Measurements from ENCODE around the gene UGT2B17.
"Not testable (repeated sequence)": the region's sequence is repeated elsewhere in the genome, so short reads cannot be mapped to it uniquely, and the experiment has no call there.

The UGT2B17 gene

DNA sequence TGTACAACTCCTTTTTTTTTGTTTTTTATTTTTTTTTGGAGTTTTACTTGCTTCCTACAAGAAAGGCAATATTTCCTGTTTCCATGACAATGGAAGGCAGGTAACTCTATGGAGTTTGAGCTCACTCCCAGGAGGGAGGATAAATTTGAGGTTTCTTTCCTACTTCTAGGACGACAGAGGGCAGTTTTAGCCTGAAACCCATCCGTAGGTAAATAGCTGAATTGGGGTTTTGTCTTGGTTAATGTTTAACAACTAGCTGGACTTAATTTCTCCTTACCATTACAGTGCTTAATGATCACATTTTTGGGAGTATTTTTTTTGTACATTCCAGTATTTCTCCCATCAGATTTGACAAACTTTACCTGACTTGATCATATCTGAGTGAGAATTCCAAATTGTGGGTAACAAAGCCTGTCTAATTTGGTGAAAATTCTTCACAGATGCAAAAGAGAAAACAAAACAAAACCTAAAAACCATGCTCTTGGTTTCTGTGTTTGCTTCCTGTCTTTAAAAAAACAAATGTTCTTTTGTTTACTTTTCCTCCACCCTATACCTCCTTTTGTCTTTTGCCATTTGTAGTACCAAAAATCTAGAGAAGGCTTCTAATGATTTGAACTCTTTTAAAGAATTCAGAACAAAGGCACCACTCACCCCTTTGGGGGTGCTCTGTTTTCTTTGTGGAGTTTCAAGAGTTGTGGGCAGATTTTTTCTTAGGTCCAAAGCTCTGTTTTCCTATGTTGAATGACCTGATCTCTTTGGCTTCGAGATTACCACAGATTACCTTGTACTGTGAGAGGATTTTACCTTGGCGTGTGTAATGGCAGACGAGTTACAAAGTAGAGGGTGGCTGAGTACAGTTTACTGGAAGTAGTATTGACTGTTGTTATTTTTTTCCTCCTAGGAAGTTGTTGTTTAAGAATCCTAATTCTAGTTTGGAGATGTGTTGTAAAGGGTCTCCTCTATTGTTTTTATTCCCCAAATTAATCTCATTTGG, 23.0 kb downstream of the UGT2B17 start:
- in situ Hi-C loops (cut with MboI; ENCODE audit: low sequenced_read_pairs); DNase-seq (ENCODE audit: low spot score in 2 of 2); H3K4me3 ChIP-seq: not testable (repeated sequence)

DNA sequence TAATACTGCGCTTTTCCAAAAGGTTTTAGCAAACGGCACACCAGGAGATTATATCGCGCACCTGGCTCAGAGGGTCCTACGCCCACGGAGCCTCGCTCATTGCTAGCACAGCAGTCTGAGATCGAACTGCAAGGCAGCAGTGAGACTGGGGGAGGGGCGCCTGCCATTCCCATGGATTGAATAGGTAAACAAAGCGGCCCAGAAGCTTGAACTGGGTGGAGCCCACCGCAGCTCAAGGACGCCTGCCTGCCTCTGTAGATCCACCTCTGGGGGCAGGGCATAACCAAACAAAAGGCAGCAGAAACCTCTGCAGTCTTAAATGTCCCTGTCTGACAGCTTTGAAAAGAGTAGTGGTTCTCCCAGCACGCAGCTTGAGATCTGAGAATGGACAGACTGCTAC, 33.4 kb downstream of the UGT2B17 start:
- DNase-seq (ENCODE audit: low spot score in 2 of 2); H3K4me3 ChIP-seq; in situ Hi-C loops (cut with MboI; ENCODE audit: low sequenced_read_pairs): not testable (repeated sequence)

More for the DNA sequence above, 23.0 kb downstream of the UGT2B17 start:
- H3K4me1 ChIP-seq; H3K36me3 ChIP-seq (replicated peaks); H3K9me3 ChIP-seq; H3K27me3 ChIP-seq (ENCODE audit: low read depth): not testable (repeated sequence)

DNA sequence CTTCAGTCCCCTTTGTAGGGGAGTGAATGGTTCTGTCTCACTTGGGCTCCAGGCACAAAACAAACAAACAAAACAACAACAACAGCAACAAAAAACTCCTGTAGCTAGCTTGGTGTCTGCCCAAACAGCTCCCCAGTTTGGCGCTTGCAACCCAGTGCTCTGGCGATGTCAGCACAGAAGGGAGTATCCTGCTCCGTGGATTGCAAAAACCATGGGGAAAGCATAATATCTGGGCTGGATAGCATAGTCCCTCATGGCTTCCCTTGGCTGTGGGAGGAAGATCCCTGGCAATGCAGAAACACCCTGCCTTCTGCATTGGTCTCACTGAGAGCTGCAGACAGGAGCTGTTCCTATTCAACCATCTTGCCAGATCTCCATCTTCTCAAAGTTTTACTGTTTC, 39.7 kb downstream of the UGT2B17 start:
- no peak for DNase-seq (ENCODE audit: low spot score in 2 of 2)
- Histone ChIP-seq H3K36me3 (replicated peaks) (no peaks in the 10 kb centered on the region), H3K4me3 (no peak overlapping the region), H3K9me3 (no peaks in the 10 kb centered on the region), H3K4me1 (no peaks in the 10 kb centered on the region), H3K27me3 (ENCODE audit: low read depth) (no peaks in the 10 kb centered on the region)
- in situ Hi-C loops (cut with MboI; ENCODE audit: low sequenced_read_pairs), result no loop called here

More for the DNA sequence above, 33.4 kb downstream of the UGT2B17 start:
- H3K9me3 ChIP-seq; H3K4me1 ChIP-seq; H3K27me3 ChIP-seq (ENCODE audit: low read depth); H3K36me3 ChIP-seq (replicated peaks): not testable (repeated sequence)

DNA sequence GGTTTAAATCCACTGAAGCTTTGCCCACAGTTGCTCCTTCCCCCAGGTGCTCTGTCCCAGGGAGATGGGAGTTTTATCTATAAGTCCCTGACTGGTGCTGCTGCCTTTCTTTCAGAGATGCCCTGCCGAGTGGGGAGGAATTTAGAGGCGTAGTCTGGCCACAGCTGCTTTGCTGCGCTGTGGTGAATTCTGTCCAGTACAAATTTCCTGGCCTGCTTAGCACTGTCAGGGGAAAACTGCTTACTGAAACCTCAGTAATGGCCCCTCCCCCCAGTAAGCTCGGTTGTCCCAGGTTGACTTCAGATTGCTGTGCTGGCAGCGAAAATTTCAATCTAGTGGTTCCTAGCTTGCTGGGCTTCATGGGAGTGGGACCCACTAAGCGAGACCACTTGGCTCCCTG, 40.1 kb downstream of the UGT2B17 start:
- in situ Hi-C loops (cut with MboI; ENCODE audit: low sequenced_read_pairs), result no loop called here
- no peaks in the 10 kb centered on the region for H3K9me3 ChIP-seq
- H3K4me1 ChIP-seq, result no peaks in the 10 kb centered on the region
- no peak overlapping the region for H3K4me3 ChIP-seq
- no peak for DNase-seq (ENCODE audit: low spot score in 2 of 2)
- H3K27me3 ChIP-seq (ENCODE audit: low read depth), result no peaks in the 10 kb centered on the region
- H3K36me3 ChIP-seq (replicated peaks), result no peaks in the 10 kb centered on the region

DNA sequence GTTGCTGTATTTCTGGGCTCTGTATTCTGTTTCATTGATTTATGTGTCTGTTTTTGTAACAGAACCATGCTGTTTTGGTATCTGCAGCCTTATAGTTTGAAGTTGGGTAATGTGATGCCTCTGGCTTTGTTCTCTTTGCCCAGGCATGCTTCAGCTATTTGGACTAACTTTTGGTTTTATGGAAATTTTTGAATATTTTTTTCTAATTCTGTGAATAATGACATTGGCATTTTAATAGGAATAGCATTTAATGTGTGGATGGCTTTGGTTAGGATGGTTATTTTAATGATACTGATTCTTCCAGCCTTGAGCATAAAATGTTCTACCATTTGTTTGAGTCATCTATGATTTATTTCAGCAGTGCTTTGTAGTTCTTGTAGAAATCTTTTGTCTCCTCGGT, 53.9 kb downstream of the UGT2B17 start:
- H3K4me1 ChIP-seq; H3K27me3 ChIP-seq (ENCODE audit: low read depth); H3K36me3 ChIP-seq (replicated peaks); DNase-seq (ENCODE audit: low spot score in 2 of 2); H3K9me3 ChIP-seq; H3K4me3 ChIP-seq; in situ Hi-C loops (cut with MboI; ENCODE audit: low sequenced_read_pairs): not testable (repeated sequence)

DNA sequence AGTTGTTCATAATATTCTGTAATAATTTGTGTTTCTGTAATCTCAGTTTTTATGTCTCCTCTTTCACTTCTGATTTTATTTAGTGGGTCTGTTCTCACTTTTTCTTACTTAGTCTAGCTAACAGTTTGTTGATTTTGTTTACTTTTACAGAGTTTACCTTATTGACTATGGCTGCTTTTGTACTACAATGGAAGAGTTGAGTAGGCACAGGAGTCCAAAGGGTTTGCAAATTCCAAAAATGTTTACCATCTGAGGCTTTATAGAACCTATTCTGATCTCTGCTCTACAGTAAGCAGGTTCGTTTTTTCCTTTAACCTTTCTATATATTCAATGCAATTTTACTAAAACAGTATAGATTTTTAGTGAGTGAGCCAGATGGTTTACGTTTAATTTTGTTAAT, 55.1 kb downstream of the UGT2B17 start:
- no peaks in the 10 kb centered on the region for H3K36me3 ChIP-seq (replicated peaks)
- in situ Hi-C loops (cut with MboI; ENCODE audit: low sequenced_read_pairs), result no loop called here

DNA sequence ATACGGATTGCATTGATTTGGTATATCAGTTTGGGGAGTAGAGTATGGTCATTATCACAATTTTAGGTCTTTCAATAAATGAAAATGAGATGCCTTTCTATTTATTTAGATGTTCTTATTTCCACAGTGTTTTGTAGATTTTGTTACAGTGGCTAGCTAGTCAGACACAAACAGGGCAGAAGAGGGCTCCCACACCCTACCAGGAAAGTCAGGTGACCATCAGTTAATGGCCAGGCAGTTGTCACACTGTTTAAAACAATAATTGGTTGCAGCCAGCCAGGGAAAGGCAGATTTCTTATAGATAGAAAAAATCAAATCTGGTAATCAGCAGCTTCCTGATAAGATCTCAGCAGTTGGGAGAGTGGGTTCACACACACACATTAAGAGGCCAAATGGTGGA, 57.2 kb downstream of the UGT2B17 start:
- no peaks in the 10 kb centered on the region for H3K4me1 ChIP-seq
- no peak for DNase-seq (ENCODE audit: low spot score in 2 of 2)
- H3K4me3 ChIP-seq, result no peak overlapping the region
- no peaks in the 10 kb centered on the region for H3K36me3 ChIP-seq (replicated peaks)
- no peaks in the 10 kb centered on the region for H3K9me3 ChIP-seq
- in situ Hi-C loops (cut with MboI; ENCODE audit: low sequenced_read_pairs), result no loop called here
- H3K27me3 ChIP-seq (ENCODE audit: low read depth), result no peaks in the 10 kb centered on the region

More for the DNA sequence above, 55.1 kb downstream of the UGT2B17 start:
- DNase-seq (ENCODE audit: low spot score in 2 of 2), result no peak
- H3K9me3 ChIP-seq, result no peaks in the 10 kb centered on the region
- H3K4me1 ChIP-seq, result no peaks in the 10 kb centered on the region
- H3K27me3 ChIP-seq (ENCODE audit: low read depth), result no peaks in the 10 kb centered on the region
- no peak overlapping the region for H3K4me3 ChIP-seq

DNA sequence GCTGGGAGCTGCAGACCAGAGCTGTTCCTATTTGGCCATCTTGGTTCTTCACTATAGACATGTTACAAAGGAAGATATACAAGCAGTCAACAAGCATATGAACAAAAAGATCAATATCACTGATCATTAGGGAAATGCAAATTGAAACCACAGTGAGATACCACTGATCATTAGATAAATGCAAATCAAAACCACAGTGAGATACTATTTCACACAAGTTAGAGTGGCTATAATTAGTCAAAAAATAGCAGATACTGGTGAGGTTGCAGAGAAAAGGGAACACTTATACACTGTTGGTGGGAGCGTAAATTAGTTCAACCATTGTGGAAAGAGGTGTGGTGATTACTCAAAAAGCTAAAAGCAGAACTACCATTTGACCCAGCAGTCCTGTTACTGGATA, 70.7 kb downstream of the UGT2B17 start:
- H3K9me3 ChIP-seq; H3K36me3 ChIP-seq (replicated peaks); DNase-seq (ENCODE audit: low spot score in 2 of 2); H3K4me3 ChIP-seq; in situ Hi-C loops (cut with MboI; ENCODE audit: low sequenced_read_pairs); H3K4me1 ChIP-seq; H3K27me3 ChIP-seq (ENCODE audit: low read depth): not testable (repeated sequence)

DNA sequence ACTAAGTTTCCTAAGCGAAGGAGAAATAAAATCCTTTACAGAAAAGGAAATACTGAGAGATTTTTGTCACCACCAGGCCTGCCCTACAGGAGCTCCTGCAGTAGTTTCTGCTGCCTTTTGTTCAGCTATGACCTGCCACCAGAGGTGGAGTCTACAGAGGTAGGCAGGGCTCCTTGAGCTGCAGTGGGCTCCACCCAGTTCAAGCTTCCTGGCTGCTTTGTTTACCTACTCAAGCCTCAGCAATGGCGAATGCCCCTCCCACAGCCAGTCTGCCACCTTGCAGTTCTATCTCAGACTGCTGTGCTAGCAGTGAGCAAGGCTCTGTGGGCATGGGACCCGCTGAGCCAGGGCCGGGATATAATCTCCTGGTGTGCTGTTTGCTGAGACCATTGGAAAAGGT, 71.3 kb downstream of the UGT2B17 start:
- H3K4me1 ChIP-seq; H3K4me3 ChIP-seq; H3K27me3 ChIP-seq (ENCODE audit: low read depth); H3K36me3 ChIP-seq (replicated peaks); in situ Hi-C loops (cut with MboI; ENCODE audit: low sequenced_read_pairs); DNase-seq (ENCODE audit: low spot score in 2 of 2); H3K9me3 ChIP-seq: not testable (repeated sequence)

DNA sequence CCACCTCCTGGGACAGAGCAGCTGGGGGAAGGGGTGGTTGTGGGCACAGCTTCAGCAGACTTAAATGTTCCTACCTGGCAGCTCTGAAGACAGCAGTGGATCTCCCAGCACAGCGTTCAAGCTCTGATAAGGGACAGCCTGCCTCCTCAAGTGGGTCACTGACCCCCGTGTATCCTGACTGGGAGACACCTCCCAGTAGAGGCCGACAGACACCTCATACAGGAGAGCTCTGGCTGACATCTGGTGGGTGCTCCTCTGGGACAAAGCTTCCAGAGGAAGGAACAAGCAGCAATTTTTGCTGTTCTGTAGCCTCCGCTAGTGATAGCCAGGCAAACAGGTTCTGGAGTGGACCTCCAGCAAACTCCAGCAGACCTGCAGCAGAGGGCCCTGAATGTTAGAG, 72.7 kb downstream of the UGT2B17 start:
- H3K9me3 ChIP-seq; H3K27me3 ChIP-seq (ENCODE audit: low read depth); H3K4me3 ChIP-seq; DNase-seq (ENCODE audit: low spot score in 2 of 2); H3K4me1 ChIP-seq; in situ Hi-C loops (cut with MboI; ENCODE audit: low sequenced_read_pairs); H3K36me3 ChIP-seq (replicated peaks): not testable (repeated sequence)

DNA sequence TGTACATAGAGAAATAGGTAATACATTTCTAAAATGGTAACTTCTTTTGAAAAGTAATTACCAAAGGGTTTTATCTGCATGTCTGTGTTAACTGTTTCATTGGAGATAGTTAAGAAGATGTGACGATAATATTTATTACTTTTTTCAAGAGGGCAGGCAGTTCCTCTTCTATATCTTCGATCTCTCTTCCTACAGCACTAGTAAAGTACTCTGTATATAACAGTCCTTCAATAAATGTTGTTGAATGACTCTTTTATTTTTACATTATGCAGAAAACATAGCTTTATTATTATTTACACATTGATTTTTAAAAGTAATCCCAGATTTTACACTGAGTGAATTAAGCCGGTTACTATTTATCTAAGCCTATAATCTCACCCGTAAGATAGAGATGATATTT, 77.1 kb downstream of the UGT2B17 start:
- no peaks in the 10 kb centered on the region for H3K27me3 ChIP-seq (ENCODE audit: low read depth)
- no peak overlapping the region for H3K4me3 ChIP-seq
- no peaks in the 10 kb centered on the region for H3K36me3 ChIP-seq (replicated peaks)
- no peak for DNase-seq (ENCODE audit: low spot score in 2 of 2)
- H3K9me3 ChIP-seq, result no peaks in the 10 kb centered on the region
- in situ Hi-C loops (cut with MboI; ENCODE audit: low sequenced_read_pairs), result no loop called here
- H3K4me1 ChIP-seq, result no peaks in the 10 kb centered on the region

DNA sequence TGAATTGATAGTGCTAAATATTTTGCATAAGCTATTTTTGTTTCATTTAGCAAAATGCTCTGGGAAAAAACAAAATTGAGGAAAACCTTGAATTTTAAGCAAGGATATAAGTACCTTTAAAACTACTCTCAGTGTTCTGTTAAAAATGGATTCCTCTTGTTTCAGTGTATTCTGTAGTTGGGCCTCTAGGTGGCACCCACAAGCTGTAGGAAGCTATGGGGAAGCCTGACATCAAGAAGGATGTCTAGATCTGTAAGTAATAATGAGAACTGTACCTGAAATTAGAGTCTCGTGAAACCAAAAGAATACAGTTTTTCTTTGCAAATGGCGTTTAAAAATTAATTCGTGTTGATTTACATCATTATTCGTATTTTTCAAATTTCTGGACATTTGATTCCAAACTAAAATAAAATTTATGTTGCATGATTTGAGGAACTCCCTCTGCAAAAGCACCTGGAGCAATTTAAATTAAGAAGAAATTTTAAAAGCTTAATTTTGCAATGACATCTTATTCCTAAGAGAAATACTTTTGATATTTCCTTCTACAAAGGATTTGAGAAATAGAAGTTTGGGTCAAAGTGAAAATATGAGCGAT, 77.6 kb downstream of the UGT2B17 start:
- Histone ChIP-seq H3K27me3 (ENCODE audit: low read depth) (no peaks in the 10 kb centered on the region), H3K9me3 (no peaks in the 10 kb centered on the region), H3K36me3 (replicated peaks) (no peaks in the 10 kb centered on the region), H3K4me3 (no peak overlapping the region), H3K4me1 (no peaks in the 10 kb centered on the region)
- in situ Hi-C loops (cut with MboI; ENCODE audit: low sequenced_read_pairs), result no loop called here
- DNase-seq (ENCODE audit: low spot score in 2 of 2), result peak; percentile 70 to 75

DNA sequence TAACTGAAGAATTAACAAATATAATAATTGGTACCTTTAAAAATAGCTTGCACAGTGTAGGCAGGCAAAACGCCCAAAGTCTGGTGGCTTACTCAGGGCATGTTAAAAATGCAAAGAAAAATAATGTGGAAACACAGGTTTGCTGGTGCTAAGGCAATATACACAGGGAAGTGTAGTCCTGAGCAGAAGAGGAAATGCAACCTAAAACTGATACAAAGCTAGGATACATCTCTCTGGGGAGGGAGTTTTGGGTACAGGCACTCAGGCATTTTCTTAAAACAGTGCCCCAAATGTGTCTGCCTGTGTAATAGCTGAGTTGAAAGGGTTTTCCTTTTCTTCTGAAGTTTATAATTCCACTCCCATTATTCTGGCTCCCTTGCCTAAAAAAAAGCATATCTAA, 81.4 kb downstream of the UGT2B17 start:
- no peaks in the 10 kb centered on the region for H3K36me3 ChIP-seq (replicated peaks)
- no peak overlapping the region for H3K4me3 ChIP-seq
- no peak for DNase-seq (ENCODE audit: low spot score in 2 of 2)
- H3K27me3 ChIP-seq (ENCODE audit: low read depth), result no peaks in the 10 kb centered on the region
- H3K9me3 ChIP-seq, result no peaks in the 10 kb centered on the region
- in situ Hi-C loops (cut with MboI; ENCODE audit: low sequenced_read_pairs), result no loop called here
- H3K4me1 ChIP-seq, result no peaks in the 10 kb centered on the region

DNA sequence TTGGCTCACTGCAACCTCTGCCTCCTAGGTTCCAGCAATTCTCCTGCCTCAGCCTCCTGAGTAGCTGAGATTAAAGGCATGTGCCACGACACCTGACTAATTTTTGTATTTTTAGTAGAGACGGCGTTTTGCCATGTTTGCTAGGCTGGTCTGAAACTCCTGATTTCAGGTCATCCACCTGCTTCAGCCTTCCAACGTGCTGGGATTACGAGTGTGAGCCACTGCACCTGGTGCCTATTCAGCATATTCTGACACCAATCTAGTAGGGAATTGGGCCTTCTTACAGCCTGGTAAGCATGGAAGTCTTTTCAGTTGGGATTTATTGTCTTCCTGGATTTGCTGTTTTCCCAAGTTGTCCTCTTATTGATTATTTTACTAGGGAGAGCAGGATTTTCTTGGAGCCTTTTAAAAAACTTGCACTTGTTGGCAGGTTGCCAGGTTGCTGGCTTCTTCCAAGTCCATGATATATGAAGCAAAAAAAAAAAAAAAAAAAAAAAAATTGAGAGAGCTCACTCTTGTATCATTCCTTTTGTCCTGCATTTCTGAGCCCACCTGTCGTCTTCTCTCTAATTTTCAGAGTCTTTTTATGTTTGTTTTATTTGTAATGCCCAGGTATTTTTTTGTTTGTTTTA, 85.2 kb downstream of the UGT2B17 start:
- H3K36me3 ChIP-seq (replicated peaks), result no peaks in the 10 kb centered on the region
- peak in 1 of 2 experiments; percentile 12 for DNase-seq (ENCODE audit: low spot score in 2 of 2)
- H3K27me3 ChIP-seq (ENCODE audit: low read depth), result no peaks in the 10 kb centered on the region
- no peak overlapping the region for H3K4me3 ChIP-seq
- in situ Hi-C loops (cut with MboI; ENCODE audit: low sequenced_read_pairs), result no loop called here
- no peaks in the 10 kb centered on the region for H3K9me3 ChIP-seq
- no peaks in the 10 kb centered on the region for H3K4me1 ChIP-seq

Measured in HAP-1 (cell line).